Breast epithelium (tissue), 4 donors: Measurements from ENCODE around the gene TBC1D10B. TPM values are rescaled to one million over a fixed set of nuclear protein-coding genes. Genes with fewer than 3 reads are reported as not detected.

Experiments
- DNase-seq, 2 donors: peaks; one replicate each; pipeline ENCODE4 v3.0.0-alpha.2; 2019; ENCODE audit warnings: low spot score in 2 of 2
- H3K27ac ChIP-seq, 2 donors: fragments of 200-600 bp; sonication (generic) in 1 of 2; one replicate each; pipeline ENCODE4 v1.5.1; 2016 to 2019; ENCODE audit warnings: mild to moderate bottlenecking in 1 of 2
- H3K27me3 ChIP-seq, 2 donors: fragments of 200-600 bp; sonication (generic) in 1 of 2; one replicate each; pipeline versions ENCODE4 v1.5.1 to v1.6.0; 2017 to 2019; ENCODE audit warnings: control low read depth in 1 of 2, mild to moderate bottlenecking in 1 of 2
- H3K36me3 ChIP-seq: fragments of 200-600 bp; one replicate; pipeline ENCODE4 v1.5.1; 2019
- H3K4me1 ChIP-seq, 2 donors: fragments of 200-600 bp; sonication (generic); one replicate each; pipeline ENCODE4 v1.5.1; 2016 to 2019; ENCODE audit warnings: control low read depth in 1 of 2
- H3K4me3 ChIP-seq, 3 donors: fragments of 200-600 bp; sonication (generic); 1 replicate in 2 of 3; 2 replicates in 1 of 3; pipeline ENCODE4 v1.5.1; 2016 to 2019; ENCODE audit warnings: mild to moderate bottlenecking in 3 of 3, moderate library complexity in 2 of 3
- H3K9me3 ChIP-seq, 2 donors: fragments of 200-600 bp; sonication (generic) in 1 of 2; one replicate each; pipeline ENCODE4 v1.5.1; 2016 to 2019; ENCODE audit warnings: control low read depth in 1 of 2
- POLR2A ChIP-seq: fragments of 450-650 bp; IDR thresholded peaks from one replicate; pipeline ENCODE4 v1.6.1; 2016; ENCODE audit warnings: antibody characterized with exemption, mild to moderate bottlenecking, moderate library complexity
- POLR2AphosphoS5 ChIP-seq, 3 donors: sonication (generic); formaldehyde crosslinking; IDR thresholded peaks; one replicate each; pipeline ENCODE4 v1.6.1; 2017; ENCODE audit warnings: antibody characterized with exemption in 3 of 3
- intact Hi-C: fragments of 100-400 bp; cut with DNase I; formaldehyde crosslinking; loops from one replicate; pipeline ENCODE4 v1.15.1; 2023; ENCODE audit warnings: low total_unique reads
- total RNA-seq, 3 donors: library from RNA; depleted of rRNA; stranded (reverse); fragments of >200 nt; gene quantifications; one replicate each; pipeline ENCODE4 v1.1.0, GENCODE V29; 2016
- TF ChIP-seq, protein P1 (sequence below), 3 donors: fragments of 450-650 bp; IDR thresholded peaks; one replicate each; pipeline ENCODE4 v1.5.1; 2016 to 2017; ENCODE audit warnings: antibody characterized with exemption in 3 of 3, mild to moderate bottlenecking in 3 of 3, moderate library complexity in 3 of 3

TBC1D10B gene
- total RNA-seq, 3 donors from 2014 or later, result 19.0 to 22.2 (median 21.0) TPM

DNA sequence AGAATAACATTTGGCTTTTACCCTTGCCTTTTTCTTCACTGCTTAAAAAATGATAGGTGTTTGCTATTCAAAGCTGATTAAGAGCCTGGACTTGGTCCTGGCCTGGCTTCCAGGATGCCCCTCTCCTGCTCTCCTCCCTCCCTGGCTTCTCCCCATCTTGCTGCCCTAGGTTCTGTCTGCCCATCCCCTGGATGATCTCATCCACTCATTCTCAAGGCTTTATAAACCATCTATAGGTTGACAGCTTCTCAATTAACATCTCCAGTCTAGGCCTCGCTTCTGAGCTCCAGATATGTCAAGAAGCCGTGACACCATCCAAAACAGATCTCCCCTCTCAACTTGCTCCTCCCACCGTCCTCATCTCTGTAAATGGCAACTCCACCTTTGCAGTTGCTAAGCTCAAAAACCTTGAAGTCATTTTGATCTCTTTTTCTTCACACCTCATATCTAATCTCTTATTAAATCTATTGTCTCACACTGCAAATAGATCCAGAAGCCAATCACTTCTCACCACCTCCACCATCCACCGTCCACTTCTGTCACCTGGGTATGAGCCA, 45.8 kb upstream of the TBC1D10B start:
- Histone ChIP-seq H3K27me3 (no peaks in the 10 kb centered on the region), H3K4me1 (no peaks in the 10 kb centered on the region), H3K9me3 (no peaks in the 10 kb centered on the region), H3K4me3 (no peak overlapping the region), H3K36me3 (no peaks in the 10 kb centered on the region), H3K27ac (no peak overlapping the region)
- intact Hi-C loops, result loop anchor here (10.0 kb wide), 1 partner anchor 321 kb away; the partner anchor contains the start of genes TBX6 and YPEL3
- no peak for DNase-seq
- TF ChIP-seq POLR2A (no peak), POLR2AphosphoS5 (IDR thresholded peaks at IDR 0.05) (no peak)
- TF ChIP-seq, protein P1, sequence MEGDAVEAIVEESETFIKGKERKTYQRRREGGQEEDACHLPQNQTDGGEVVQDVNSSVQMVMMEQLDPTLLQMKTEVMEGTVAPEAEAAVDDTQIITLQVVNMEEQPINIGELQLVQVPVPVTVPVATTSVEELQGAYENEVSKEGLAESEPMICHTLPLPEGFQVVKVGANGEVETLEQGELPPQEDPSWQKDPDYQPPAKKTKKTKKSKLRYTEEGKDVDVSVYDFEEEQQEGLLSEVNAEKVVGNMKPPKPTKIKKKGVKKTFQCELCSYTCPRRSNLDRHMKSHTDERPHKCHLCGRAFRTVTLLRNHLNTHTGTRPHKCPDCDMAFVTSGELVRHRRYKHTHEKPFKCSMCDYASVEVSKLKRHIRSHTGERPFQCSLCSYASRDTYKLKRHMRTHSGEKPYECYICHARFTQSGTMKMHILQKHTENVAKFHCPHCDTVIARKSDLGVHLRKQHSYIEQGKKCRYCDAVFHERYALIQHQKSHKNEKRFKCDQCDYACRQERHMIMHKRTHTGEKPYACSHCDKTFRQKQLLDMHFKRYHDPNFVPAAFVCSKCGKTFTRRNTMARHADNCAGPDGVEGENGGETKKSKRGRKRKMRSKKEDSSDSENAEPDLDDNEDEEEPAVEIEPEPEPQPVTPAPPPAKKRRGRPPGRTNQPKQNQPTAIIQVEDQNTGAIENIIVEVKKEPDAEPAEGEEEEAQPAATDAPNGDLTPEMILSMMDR (IDR thresholded peaks at IDR 0.05), result no peak

DNA sequence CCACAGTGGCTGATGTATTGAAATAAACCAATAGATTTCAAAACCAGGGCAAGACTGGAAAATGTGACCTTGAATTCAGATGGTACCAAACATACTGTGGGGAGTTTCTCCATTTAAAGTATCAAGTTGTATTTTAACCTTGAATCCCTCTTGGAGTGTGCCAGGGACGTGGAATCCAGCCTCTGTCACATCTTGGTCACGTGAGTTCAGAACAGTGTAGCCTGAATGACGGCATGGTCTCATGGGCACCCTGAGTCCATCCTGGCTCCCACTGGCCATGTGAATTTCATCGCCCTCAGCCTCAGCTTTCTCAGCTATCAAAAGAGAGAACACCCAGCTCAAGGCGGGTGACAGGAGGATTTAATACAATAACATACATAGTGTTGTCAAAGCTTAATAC, 43.9 kb upstream of the TBC1D10B start:
- TF ChIP-seq, protein P1 (IDR thresholded peaks at IDR 0.05), result no peak
- TF ChIP-seq POLR2A (no peak), POLR2AphosphoS5 (IDR thresholded peaks at IDR 0.05) (no peak)
- Histone ChIP-seq H3K27ac (peak overlapping the region in 1 of 2 donors; percentile 36), H3K4me3 (no peak overlapping the region), H3K9me3 (no peaks in the 10 kb centered on the region), H3K4me1 (peaks cover 0 to 7% of the 10 kb centered on the region in 2 donors), H3K27me3 (no peaks in the 10 kb centered on the region), H3K36me3 (no peaks in the 10 kb centered on the region)
- intact Hi-C loops, result loop anchor here (10.0 kb wide), 1 partner anchor 319 kb away; the partner anchor contains the start of genes TBX6 and YPEL3
- no peak for DNase-seq

DNA sequence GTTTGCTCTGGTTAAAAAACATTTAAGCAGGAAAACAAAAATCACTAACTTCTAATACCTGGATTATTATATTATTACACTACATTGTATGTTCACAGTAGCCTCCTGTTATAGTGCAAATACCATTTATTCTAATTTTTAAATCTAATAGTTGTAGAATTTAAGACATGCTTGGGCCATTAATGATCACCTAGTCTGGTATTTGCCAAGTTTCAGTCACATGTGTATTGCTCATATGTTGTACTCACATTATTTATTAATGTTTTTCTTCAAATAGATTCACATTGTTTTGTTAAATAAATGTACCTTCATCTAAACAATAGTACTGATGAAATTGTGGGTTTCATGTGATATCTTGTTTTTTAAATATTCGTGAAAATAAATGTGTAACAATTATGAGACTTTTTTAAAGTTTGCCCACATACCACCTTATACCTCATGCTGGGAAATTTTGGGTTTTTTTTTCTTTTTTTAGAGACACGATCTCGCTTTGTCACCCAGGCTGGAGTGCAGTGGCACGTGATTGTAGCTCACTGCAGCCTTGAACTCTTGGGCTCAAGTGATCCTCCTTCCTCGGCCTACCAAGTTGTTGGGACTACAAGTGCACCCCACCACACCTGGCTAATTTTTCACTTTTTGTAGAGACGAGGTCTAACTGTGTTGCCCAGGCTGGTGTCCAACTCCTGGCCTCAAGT, 43.0 kb upstream of the TBC1D10B start:
- Histone ChIP-seq H3K4me1 (peaks cover 0 to 15% of the 10 kb centered on the region in 2 donors), H3K36me3 (no peaks in the 10 kb centered on the region), H3K4me3 (no peak overlapping the region), H3K27me3 (no peaks in the 10 kb centered on the region), H3K27ac (peak overlapping the region; percentile 10 to 36), H3K9me3 (no peaks in the 10 kb centered on the region)
- no peak for DNase-seq
- intact Hi-C loops, result loop anchor here (10.0 kb wide), 1 partner anchor 318 kb away; the partner anchor contains the start of genes TBX6 and YPEL3
- TF ChIP-seq POLR2A, result no peak

DNA sequence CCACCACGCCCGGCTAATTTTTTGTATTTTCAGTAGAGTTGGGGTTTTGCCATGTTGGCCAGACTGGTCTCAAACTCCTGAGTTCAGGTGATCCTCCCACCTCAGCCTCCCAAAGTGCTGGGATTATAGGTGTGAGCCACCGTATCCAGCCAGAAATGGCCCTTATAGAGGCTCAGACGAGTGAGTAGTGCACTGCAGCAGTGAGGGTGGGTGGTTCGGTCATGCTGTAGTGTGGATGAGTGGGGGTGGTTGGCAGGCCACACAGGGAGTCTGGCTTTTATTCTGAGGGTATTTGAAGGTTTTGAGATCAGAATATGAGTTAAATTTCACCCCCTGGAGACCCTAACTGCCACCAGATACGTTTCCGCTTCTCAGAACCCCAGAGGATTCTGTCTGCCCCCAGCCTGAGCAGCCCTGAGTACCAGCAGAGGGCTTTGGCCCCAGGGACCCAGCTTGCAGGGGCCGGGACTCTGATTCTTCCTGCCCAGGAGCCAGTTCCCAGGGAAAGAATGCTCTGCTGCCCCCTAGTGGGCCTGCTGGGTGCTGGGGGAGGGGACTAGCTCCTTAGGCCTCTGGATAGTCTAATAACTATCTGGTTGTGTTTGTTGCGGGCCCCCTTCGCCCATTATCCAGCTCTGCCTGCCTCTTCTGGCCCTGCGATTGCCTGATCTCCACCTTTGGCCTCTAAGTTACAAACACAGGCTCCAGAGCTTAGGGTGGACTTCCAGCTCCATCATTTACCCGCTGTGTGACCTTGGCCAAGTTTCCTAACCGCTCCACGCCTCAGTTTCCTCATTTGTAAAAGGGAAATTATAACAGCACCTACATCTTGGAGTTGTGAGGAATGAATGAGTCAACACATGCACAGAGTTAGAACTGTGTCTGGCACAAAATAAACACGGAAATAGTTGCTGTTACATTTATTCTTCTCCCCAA, 39.1 kb upstream of the TBC1D10B start:
- Histone ChIP-seq H3K27me3 (no peaks in the 10 kb centered on the region), H3K27ac (peak overlapping the region; percentile 17 to 33), H3K4me3 (peak overlapping the region in 1 of 3 donors; percentile 30), H3K36me3 (no peaks in the 10 kb centered on the region), H3K4me1 (peaks cover 0 to 15% of the 10 kb centered on the region in 2 donors), H3K9me3 (no peaks in the 10 kb centered on the region)
- TF ChIP-seq POLR2AphosphoS5 (IDR thresholded peaks at IDR 0.05) (peak in 1 of 3 donors; percentile 38), POLR2A (no peak)
- TF ChIP-seq, protein P1 (IDR thresholded peaks at IDR 0.05), result peak; percentile 80 to 94 (median 85)
- peak; percentile 79 to 91 for DNase-seq
- intact Hi-C loops, result loop anchor here (10.0 kb wide), 1 partner anchor 315 kb away; the partner anchor contains the start of genes TBX6 and YPEL3

DNA sequence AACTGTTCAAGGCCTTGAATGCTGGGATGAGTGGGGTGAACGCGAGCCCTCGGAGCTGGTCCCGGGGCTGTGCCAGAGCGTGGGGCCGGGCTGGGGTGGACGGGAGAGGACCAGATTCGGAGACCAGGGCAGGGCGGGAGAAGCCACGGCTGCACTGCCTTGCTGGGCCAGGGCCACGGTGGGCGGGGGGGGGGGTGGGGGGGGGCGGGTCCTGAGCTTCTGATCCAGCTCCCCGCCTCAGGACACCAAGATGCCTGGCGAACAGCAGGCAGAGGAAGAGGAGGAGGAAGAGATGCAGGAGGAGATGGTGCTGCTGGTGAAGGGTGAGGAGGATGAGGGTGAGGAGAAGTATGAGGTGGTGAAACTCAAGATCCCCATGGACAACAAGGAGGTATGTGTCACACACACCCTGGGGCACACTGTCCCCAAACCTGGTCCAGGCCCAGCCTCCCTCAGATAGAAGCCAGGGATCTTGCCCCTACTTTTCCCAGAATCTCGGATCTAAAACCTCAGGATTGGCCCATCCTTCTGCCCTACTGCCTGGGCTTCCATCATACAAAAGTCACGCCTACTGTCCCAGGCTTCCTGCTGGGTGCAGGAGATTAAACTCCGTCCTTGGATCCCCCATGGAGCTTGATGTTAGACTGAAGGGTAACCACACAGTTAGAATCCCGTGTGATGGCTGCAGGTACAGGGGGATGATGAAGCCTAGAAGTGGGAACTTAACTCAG, 37.7 kb upstream of the TBC1D10B start:
- peaks cover 0 to 15% of the 10 kb centered on the region in 2 donors for H3K4me1 ChIP-seq
- H3K27ac ChIP-seq, result peak overlapping the region; percentile 86 to 93
- no peaks in the 10 kb centered on the region for H3K36me3 ChIP-seq
- no peak for DNase-seq
- intact Hi-C loops, result no loop called here
- peak overlapping the region; percentile 65 to 96 (median 76) for H3K4me3 ChIP-seq
- no peak for TF ChIP-seq POLR2AphosphoS5 (IDR thresholded peaks at IDR 0.05)
- H3K9me3 ChIP-seq, result no peaks in the 10 kb centered on the region
- no peaks in the 10 kb centered on the region for H3K27me3 ChIP-seq
